GM12878 (cell line): Measurements from ENCODE around the gene ADGRE3. TPM values are rescaled to one million over a fixed set of nuclear protein-coding genes. Genes with fewer than 3 reads are reported as not detected.

Experiments used
- ATAC-seq: fragments of 200-7000 bp; cut with Tn5 transposase; 3 replicates; pipeline ENCODE4 v1.9.1; 2020; ENCODE audit warnings: mild to moderate bottlenecking, moderate library complexity
- BruUV-seq: library from RNA; stranded (reverse); fragments of 400-500 nt; replicated peaks from 2 replicates; lab custom pipeline; 2021; lab: Mats Ljungman, UMichigan
- CTCF ChIA-PET: fragments of 300-600 bp; sonication (Branson Sonifier 250); formaldehyde crosslinking; extraction: SDS; loops from one replicate; lab custom pipeline; 2021; ENCODE audit warnings: inconsistent platforms; lab: Yijun Ruan, JAX
- POLR2A ChIA-PET: fragments of 350-600 bp; formaldehyde crosslinking; extraction: SDS; loops from one replicate; lab custom pipeline; 2021; ENCODE audit warnings: inconsistent platforms; lab: Charles Lee
- RAD21 ChIA-PET: fragments of 300-600 bp; sonication (Branson Sonifier 250); formaldehyde crosslinking; loops from one replicate; lab custom pipeline; 2023; ENCODE audit warnings: antibody characterized with exemption; ENCODE audit not compliant: unreplicated experiment; lab: Charles Lee
- SMC1A ChIA-PET: fragments of 300-600 bp; sonication (Branson Sonifier 250); formaldehyde crosslinking; loops from one replicate; lab custom pipeline; 2023; ENCODE audit not compliant: unreplicated experiment, uncharacterized antibody; lab: Charles Lee
- DNase-seq: peaks from one replicate; pipeline ENCODE4 v3.0.0-alpha.2; 2011; ENCODE audit warnings: low read depth, low spot score
- FAIRE-seq: peaks from 3 replicates; lab custom pipeline; 2011; peaks lifted over from hg19 to GRCh38; lab: Jason Lieb, UNC
- H2AFZ ChIP-seq: 2 replicates; pipeline ENCODE4 v1.6.0; 2011; ENCODE audit warnings: low read depth, low read length, control low read depth; ENCODE audit not compliant: control insufficient read depth
- H3K27ac ChIP-seq: 2 replicates; pipeline ENCODE4 v1.5.1; 2011; ENCODE audit warnings: control low read depth; ENCODE audit not compliant: control insufficient read depth, insufficient read depth
- H3K27me3 ChIP-seq, 2 experiments: replicated peaks in 1 of 2; 2 replicates each; pipeline versions ENCODE4 v1.6.0 to v1.6.1; 2011; ENCODE audit warnings: low read length in 1 of 2; ENCODE audit not compliant: control insufficient read depth in 2 of 2, insufficient read depth in 2 of 2
- H3K36me3 ChIP-seq, 2 experiments: 2 replicates each; pipeline ENCODE4 v1.5.1; 2011; ENCODE audit warnings: low read length in 1 of 2; ENCODE audit not compliant: control insufficient read depth in 2 of 2, insufficient read depth in 2 of 2
- H3K4me1 ChIP-seq: 2 replicates; pipeline ENCODE4 v1.6.1; 2011; ENCODE audit warnings: mild to moderate bottlenecking, low read length, moderate library complexity, mixed read lengths; ENCODE audit not compliant: control insufficient read depth, insufficient read depth
- H3K4me2 ChIP-seq: 2 replicates; pipeline ENCODE4 v1.6.0; 2011; ENCODE audit warnings: control low read depth; ENCODE audit not compliant: control insufficient read depth, insufficient read depth
- H3K4me3 ChIP-seq: fragments of 200-600 bp; sonication (generic); 2 replicates; pipeline ENCODE4 v1.5.1; 2016
- H3K79me2 ChIP-seq: 2 replicates; pipeline ENCODE4 v1.6.0; 2011; ENCODE audit warnings: low read length; ENCODE audit not compliant: control insufficient read depth, insufficient read depth
- H3K9ac ChIP-seq: 2 replicates; pipeline ENCODE4 v1.8.0; 2011; ENCODE audit warnings: low read length, control low read depth, mixed read lengths; ENCODE audit not compliant: control insufficient read depth, insufficient read depth
- H3K9me3 ChIP-seq: replicated peaks from 3 replicates; pipeline ENCODE4 v1.5.1; 2011; ENCODE audit warnings: mild to moderate bottlenecking, low read length; ENCODE audit not compliant: control insufficient read depth, insufficient read depth
- H4K20me1 ChIP-seq: 2 replicates; pipeline ENCODE4 v1.6.0; 2011; ENCODE audit not compliant: control insufficient read depth, insufficient read depth
- BHLHE40 ChIP-seq, 2 experiments: fragments of 450-650 bp in 1 of 2; IDR thresholded peaks; 2 replicates each; pipeline ENCODE4 v1.6.1; 2011 to 2017; ENCODE audit warnings: low read depth in 2 of 2, borderline replicate concordance in 1 of 2, improper control_type of control experiment in 1 of 2, low read length in 1 of 2, mild to moderate bottlenecking in 1 of 2
- BMI1 ChIP-seq: fragments of 450-650 bp; IDR thresholded peaks from 2 replicates; pipeline ENCODE4 v1.6.1; 2016; ENCODE audit warnings: mild to moderate bottlenecking, moderate library complexity, borderline replicate concordance
- CBX3 ChIP-seq: fragments of 200-600 bp; sonication (generic); IDR thresholded peaks from 2 replicates; pipeline ENCODE4 v1.6.1; 2016; ENCODE audit warnings: low read depth, borderline replicate concordance
- CEBPB ChIP-seq, 2 experiments: fragments of 150-350 bp in 1 of 2; IDR thresholded peaks; 2 replicates each; pipeline ENCODE4 v1.6.1; 2012 to 2014; ENCODE audit warnings: low read depth in 2 of 2, low read length in 2 of 2, borderline replicate concordance in 1 of 2, inconsistent platforms in 1 of 2
- CHD1 ChIP-seq: IDR thresholded peaks from 2 replicates; pipeline ENCODE4 v1.6.1; 2012; ENCODE audit warnings: low read depth, low read length, improper control_type of control experiment
- CTCF ChIP-seq, 3 experiments: IDR thresholded peaks in 2 of 3; conservative IDR thresholded peaks in 1 of 3; 2 replicates each; pipeline ENCODE4 v1.5.1; 2011; ENCODE audit warnings: low read depth in 3 of 3, low read length in 3 of 3, mild to moderate bottlenecking in 3 of 3, control low read depth in 2 of 3, moderate library complexity in 2 of 3, inconsistent platforms in 1 of 3, mixed read lengths in 1 of 3; ENCODE audit not compliant: control insufficient read depth in 2 of 3, insufficient read depth in 1 of 3; ENCODE audit errors: extremely low read depth in 1 of 3
- EZH2 ChIP-seq: IDR thresholded peaks from 2 replicates; pipeline ENCODE4 v1.6.1; 2012; ENCODE audit warnings: low read depth, mild to moderate bottlenecking, control low read depth, inconsistent platforms, low read length, borderline replicate concordance; ENCODE audit not compliant: control insufficient read depth
- FOS ChIP-seq: IDR thresholded peaks from 3 replicates; pipeline ENCODE4 v1.6.1; 2011; ENCODE audit warnings: borderline replicate concordance; ENCODE audit not compliant: insufficient read length; ENCODE audit errors: extremely low read depth
- FOXK2 ChIP-seq: fragments of 450-650 bp; IDR thresholded peaks from 2 replicates; pipeline ENCODE4 v1.6.1; 2017; ENCODE audit warnings: mild to moderate bottlenecking, moderate library complexity
- GATAD2B ChIP-seq: fragments of 450-650 bp; conservative IDR thresholded peaks from 2 replicates; pipeline ENCODE4 v1.6.1; 2017; ENCODE audit warnings: low read depth, mild to moderate bottlenecking, moderate library complexity
- MTA3 ChIP-seq: IDR thresholded peaks from 2 replicates; pipeline ENCODE4 v1.6.1; 2012; ENCODE audit warnings: low read length, inconsistent platforms, borderline replicate concordance
- RAD51 ChIP-seq: fragments of 450-650 bp; IDR thresholded peaks from 2 replicates; pipeline ENCODE4 v1.6.1; 2016; ENCODE audit warnings: moderate library complexity, mild to moderate bottlenecking, inconsistent platforms
- SIX5 ChIP-seq: IDR thresholded peaks from 2 replicates; pipeline ENCODE4 v1.6.1; 2011; ENCODE audit warnings: mild to moderate bottlenecking, low read depth, low read length, moderate library complexity; ENCODE audit not compliant: severe bottlenecking
- SMAD5 ChIP-seq: IDR thresholded peaks from 2 replicates; pipeline ENCODE4 v1.6.1; 2016; ENCODE audit warnings: antibody characterized with exemption, low read depth
- SUPT20H ChIP-seq: IDR thresholded peaks from 2 replicates; pipeline ENCODE4 v1.6.1; 2011; ENCODE audit warnings: low read depth, mild to moderate bottlenecking, low read length, moderate library complexity, borderline replicate concordance; ENCODE audit not compliant: control insufficient read depth
- WGBS: methylation state at CpG from one replicate; pipeline ENCODE4 v1.1.6; 2016; ENCODE audit warnings: low lambda C conversion rate; ENCODE audit not compliant: insufficient replicate concordance, insufficient coverage; ENCODE audit errors: missing lambda C conversion rate; 5-methylcytosine and 5-hydroxymethylcytosine counted together
- in situ Hi-C: fragments of 300-500 bp; cut with MboI; formaldehyde crosslinking; loops from 9 replicates; pipeline ENCODE4 v1.14.3; 2018; ENCODE audit warnings: mixed read lengths
- intact Hi-C: fragments of 100-400 bp; cut with micrococcal nuclease; formaldehyde crosslinking; loops from one replicate; pipeline ENCODE4 v1.14.2; 2022; ENCODE audit not compliant: unreplicated experiment
- polyA plus RNA-seq, 11 experiments: library from polyadenylated mRNA; depleted of rRNA in 4 of 11; unstranded in 6 of 11; stranded (reverse) in 5 of 11; fragments of >200 nt; fragmentation: Nextera tagmentation in 4 of 11; fragmentation: Illumina TruSeq in 1 of 11; extraction: Ambion mirVana in 4 of 11; extraction: Trizol in 1 of 11; gene quantifications; 1 replicate in 1 of 11; 2 replicates in 10 of 11; pipeline versions ENCODE4 v1.2.1 to v1.2.3, GENCODE V29; 2011 to 2016; ENCODE audit warnings: inconsistent platforms in 2 of 11, missing spikeins in 2 of 11, low read depth in 1 of 11
- total RNA-seq, 4 experiments: library from RNA; depleted of rRNA in 3 of 4; stranded (reverse); fragments of >200 nt in 3 of 4; fragmentation: Illumina TruSeq in 1 of 4; extraction: Trizol in 1 of 4; gene quantifications; 2 replicates each; pipeline versions ENCODE4 v1.2.1 to v1.2.3, GENCODE V29; 2013 to 2021
- TF ChIP-seq, protein P1 (sequence below): IDR thresholded peaks from 2 replicates; pipeline ENCODE4 v1.6.1; 2011; ENCODE audit warnings: mild to moderate bottlenecking, low read depth, low read length, moderate library complexity; ENCODE audit not compliant: insufficient replicate concordance
- TF ChIP-seq, protein P2 (sequence below): fragments of 450-650 bp; IDR thresholded peaks from 2 replicates; pipeline ENCODE4 v1.6.1; 2017; ENCODE audit warnings: low read depth, mild to moderate bottlenecking, moderate library complexity

ADGRE3 gene
- total and polyA plus RNA-seq, 10 of the 15 experiments (the other 5 are each of a cell fraction or from before 2014, with no cell fraction given): 0.04 to 0.10 (median 0.05) TPM; not detected in 6

GRCh38 chr19:14639536-14640277, 34.9 kb downstream of the ADGRE3 start (continued):
- TF ChIP-seq, protein P1, sequence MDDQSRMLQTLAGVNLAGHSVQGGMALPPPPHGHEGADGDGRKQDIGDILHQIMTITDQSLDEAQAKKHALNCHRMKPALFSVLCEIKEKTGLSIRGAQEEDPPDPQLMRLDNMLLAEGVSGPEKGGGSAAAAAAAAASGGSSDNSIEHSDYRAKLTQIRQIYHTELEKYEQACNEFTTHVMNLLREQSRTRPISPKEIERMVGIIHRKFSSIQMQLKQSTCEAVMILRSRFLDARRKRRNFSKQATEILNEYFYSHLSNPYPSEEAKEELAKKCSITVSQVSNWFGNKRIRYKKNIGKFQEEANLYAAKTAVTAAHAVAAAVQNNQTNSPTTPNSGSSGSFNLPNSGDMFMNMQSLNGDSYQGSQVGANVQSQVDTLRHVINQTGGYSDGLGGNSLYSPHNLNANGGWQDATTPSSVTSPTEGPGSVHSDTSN: no peak
- TF ChIP-seq MTA3: no peak
- TF ChIP-seq CBX3: no peak
- TF ChIP-seq EZH2: no peak
- TF ChIP-seq SUPT20H: no peak
- TF ChIP-seq CTCF (IDR thresholded peaks at IDR 0.05 in 2 of 3, conservative IDR thresholded peaks at IDR 0.05 in 1 of 3; ENCODE audit: control insufficient read depth in 2 of 3, extremely low read depth in 1 of 3, insufficient read depth in 1 of 3, low read depth in 3 of 3, low read length in 3 of 3): no peak

- ChIA-PET RAD21 (interaction anchor here (0.6 to 2.0 kb wide), 3 partner anchors 53 to 460 kb away, joined by 3 to 14 read pairs (median 4); no protein-coding TSS in a partner anchor), POLR2A (interaction anchor here (0.6 to 0.8 kb wide), 2 partner anchors 20 to 219 kb away, joined by 3 read pairs; no protein-coding TSS in a partner anchor), SMC1A (interaction anchor here (0.6 to 1.6 kb wide), 3 partner anchors 19 to 217 kb away, joined by 3 to 5 read pairs (median 4); no protein-coding TSS in a partner anchor), CTCF (interaction anchor here (0.5 to 2.0 kb wide), 5 partner anchors 15 to 459 kb away, joined by 3 to 6 read pairs (median 3); no protein-coding TSS in a partner anchor)
- Histone ChIP-seq H4K20me1 (no peaks in the 10 kb centered on the region), H3K79me2 (no peaks in the 10 kb centered on the region), H3K4me2 (no peak overlapping the region), H3K27me3 (no peaks in the 10 kb centered on the region), H3K4me1 (no peaks in the 10 kb centered on the region), H3K36me3 (no peaks in the 10 kb centered on the region), H3K4me3 (no peak overlapping the region), H3K27ac (no peak overlapping the region), H3K9me3 (peaks cover 1% of the 10 kb centered on the region; the same call in 2 of the 3 replicates), H2AFZ (no peak overlapping the region), H3K9ac (no peak overlapping the region)
- DNase-seq (peak; percentile 40), FAIRE-seq (peak; percentile 90), ATAC-seq (peak; percentile 75)
- WGBS: 6% methylated on average over 1 of the region's 1 CpG
- intact Hi-C loops: no loop called here
- no TSS peak for BruUV-seq
- in situ Hi-C loops: no loop called here
- TF ChIP-seq, protein P2, sequence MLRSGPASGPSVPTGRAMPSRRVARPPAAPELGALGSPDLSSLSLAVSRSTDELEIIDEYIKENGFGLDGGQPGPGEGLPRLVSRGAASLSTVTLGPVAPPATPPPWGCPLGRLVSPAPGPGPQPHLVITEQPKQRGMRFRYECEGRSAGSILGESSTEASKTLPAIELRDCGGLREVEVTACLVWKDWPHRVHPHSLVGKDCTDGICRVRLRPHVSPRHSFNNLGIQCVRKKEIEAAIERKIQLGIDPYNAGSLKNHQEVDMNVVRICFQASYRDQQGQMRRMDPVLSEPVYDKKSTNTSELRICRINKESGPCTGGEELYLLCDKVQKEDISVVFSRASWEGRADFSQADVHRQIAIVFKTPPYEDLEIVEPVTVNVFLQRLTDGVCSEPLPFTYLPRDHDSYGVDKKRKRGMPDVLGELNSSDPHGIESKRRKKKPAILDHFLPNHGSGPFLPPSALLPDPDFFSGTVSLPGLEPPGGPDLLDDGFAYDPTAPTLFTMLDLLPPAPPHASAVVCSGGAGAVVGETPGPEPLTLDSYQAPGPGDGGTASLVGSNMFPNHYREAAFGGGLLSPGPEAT: no peak
- TF ChIP-seq FOXK2 (no peak), FOS (peak; percentile 1), RAD51 (peak; percentile 73; the same call in 1 of the 2 replicates), BHLHE40 (IDR thresholded peaks at IDR 0.05; ENCODE audit: borderline replicate concordance in 1 of 2, low read depth in 2 of 2, low read length in 1 of 2) (no peak), CHD1 (no peak), CEBPB (IDR thresholded peaks at IDR 0.05; ENCODE audit: borderline replicate concordance in 1 of 2, low read depth in 2 of 2, low read length in 2 of 2) (no peak), BMI1 (no peak), SMAD5 (no peak), SIX5 (peak; percentile 74), GATAD2B (no peak)
These were observed 42.4 kb downstream of the ADGRE3 start for GRCh38 chr19:14632286-14632685.
